GM06990 (cell line): ENCODE data around the gene HIVEP3.

Experiments
- DNase-seq: peaks from one replicate; pipeline ENCODE4 v3.0.0-alpha.2; 2011; ENCODE audit not compliant: insufficient read length; ENCODE audit errors: extremely low read depth
- H3K27me3 ChIP-seq: replicated peaks from 2 replicates; pipeline ENCODE4 v1.6.0; 2011; ENCODE audit warnings: low read length; ENCODE audit not compliant: control insufficient read depth, insufficient read depth
- H3K36me3 ChIP-seq: 2 replicates; pipeline ENCODE4 v1.5.1; 2011; ENCODE audit warnings: low read length; ENCODE audit not compliant: control insufficient read depth, insufficient read depth
- H3K4me3 ChIP-seq: replicated peaks from 2 replicates; pipeline ENCODE4 v1.5.1; 2011; ENCODE audit warnings: low read depth, mild to moderate bottlenecking, control low read depth, low read length
- TF ChIP-seq, protein P1 (sequence below): IDR thresholded peaks from 2 replicates; pipeline ENCODE4 v1.5.1; 2011; ENCODE audit warnings: low read length, control low read depth, mild to moderate bottlenecking, inconsistent platforms; ENCODE audit not compliant: insufficient read depth, poor library complexity, severe bottlenecking

The HIVEP3 gene

DNA sequence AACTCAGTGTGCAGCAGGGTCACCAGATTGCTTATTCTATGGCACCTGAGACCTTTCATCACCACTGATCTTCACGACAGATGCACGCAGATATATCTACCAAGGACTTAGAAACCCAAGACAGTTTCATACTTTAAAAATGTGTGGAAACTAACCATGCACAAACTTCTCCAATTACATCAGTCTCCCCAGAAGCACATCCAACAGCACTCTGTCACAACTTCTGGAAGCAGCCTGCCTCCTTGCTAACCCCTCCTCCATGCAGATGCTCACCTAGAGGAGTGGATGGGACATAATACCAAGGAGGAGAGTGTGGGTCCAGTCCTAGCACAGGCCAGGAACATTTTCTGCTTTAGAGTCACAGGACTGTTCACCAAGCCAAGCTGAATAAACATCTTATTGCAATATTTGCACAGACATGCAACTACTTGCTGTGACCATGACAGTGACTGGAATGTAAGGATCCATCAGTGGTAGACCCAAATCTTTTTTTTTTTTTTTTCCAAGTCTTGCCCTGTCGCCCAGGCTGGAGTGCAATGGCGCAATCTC lies 69.4 kb downstream of the HIVEP3 start:
- TF ChIP-seq, protein P1, sequence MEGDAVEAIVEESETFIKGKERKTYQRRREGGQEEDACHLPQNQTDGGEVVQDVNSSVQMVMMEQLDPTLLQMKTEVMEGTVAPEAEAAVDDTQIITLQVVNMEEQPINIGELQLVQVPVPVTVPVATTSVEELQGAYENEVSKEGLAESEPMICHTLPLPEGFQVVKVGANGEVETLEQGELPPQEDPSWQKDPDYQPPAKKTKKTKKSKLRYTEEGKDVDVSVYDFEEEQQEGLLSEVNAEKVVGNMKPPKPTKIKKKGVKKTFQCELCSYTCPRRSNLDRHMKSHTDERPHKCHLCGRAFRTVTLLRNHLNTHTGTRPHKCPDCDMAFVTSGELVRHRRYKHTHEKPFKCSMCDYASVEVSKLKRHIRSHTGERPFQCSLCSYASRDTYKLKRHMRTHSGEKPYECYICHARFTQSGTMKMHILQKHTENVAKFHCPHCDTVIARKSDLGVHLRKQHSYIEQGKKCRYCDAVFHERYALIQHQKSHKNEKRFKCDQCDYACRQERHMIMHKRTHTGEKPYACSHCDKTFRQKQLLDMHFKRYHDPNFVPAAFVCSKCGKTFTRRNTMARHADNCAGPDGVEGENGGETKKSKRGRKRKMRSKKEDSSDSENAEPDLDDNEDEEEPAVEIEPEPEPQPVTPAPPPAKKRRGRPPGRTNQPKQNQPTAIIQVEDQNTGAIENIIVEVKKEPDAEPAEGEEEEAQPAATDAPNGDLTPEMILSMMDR = no peak
- no peak for DNase-seq
- H3K36me3 ChIP-seq = no peaks in the 10 kb centered on the region
- H3K4me3 ChIP-seq = no peak overlapping the region
- no peaks in the 10 kb centered on the region for H3K27me3 ChIP-seq

DNA sequence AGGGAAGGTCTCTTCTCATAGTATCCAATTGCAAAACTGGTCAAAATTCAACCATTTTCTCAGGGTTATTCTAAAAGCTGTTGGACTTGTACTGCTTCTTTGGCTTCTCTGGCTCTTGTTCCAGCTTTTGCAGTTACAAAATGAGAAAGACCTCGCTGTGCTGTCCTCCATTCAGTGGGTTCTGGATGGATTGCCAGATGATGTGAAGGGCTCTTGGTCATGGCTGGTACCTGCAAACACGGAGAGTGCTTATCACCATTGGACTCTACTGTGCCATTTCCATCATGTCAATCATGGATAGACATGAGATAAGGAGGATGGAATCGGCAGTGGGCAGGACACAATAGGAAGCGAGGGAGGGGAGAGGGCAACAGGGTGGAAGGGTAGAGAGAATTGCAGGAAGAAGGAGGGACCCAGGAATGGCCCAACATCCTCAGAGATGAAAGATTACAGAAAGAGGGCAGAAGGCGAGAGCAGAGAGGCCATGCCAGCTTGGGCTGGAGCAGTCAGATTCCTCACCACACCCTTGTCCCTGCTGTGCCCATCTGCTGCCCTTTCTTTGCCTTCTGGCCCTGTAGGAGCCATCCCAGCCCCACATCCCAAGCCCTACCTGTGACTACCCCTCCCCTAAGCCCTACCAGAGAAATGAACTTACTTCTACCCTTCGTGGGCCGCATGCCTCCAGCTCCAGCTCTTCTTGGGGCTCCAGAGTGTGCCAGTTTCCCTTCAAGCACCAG lies 70.3 kb downstream of the HIVEP3 start:
- DNase-seq = no peak
- H3K27me3 ChIP-seq = no peaks in the 10 kb centered on the region
- TF ChIP-seq, protein P1 = no peak

DNA sequence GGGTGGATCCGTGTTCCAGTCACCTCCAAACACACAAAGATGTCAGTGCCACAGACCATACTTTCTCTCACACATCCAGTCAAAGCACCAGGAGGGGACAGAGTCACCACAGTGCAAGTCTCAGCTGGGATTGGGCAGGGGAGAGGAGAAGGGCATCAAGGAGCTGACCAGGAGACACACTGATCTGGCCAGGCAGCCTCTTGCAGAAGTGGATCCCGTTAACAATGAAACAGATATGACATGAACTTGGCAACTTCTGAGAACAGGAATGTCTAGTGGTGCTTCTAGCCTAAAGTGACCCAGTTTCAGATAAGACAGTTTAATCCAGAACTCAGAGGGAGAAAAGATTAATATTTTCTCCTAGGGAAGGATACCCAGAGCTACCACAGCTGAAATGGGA lies 71.0 kb downstream of the HIVEP3 start:
- Histone ChIP-seq H3K36me3 (no peaks in the 10 kb centered on the region), H3K4me3 (no peak overlapping the region), H3K27me3 (no peaks in the 10 kb centered on the region)
- no peak for DNase-seq
- TF ChIP-seq, protein P1 = no peak

More for the DNA sequence above, 70.3 kb downstream of the HIVEP3 start:
- Histone ChIP-seq H3K36me3 (no peaks in the 10 kb centered on the region), H3K4me3 (no peak overlapping the region)

DNA sequence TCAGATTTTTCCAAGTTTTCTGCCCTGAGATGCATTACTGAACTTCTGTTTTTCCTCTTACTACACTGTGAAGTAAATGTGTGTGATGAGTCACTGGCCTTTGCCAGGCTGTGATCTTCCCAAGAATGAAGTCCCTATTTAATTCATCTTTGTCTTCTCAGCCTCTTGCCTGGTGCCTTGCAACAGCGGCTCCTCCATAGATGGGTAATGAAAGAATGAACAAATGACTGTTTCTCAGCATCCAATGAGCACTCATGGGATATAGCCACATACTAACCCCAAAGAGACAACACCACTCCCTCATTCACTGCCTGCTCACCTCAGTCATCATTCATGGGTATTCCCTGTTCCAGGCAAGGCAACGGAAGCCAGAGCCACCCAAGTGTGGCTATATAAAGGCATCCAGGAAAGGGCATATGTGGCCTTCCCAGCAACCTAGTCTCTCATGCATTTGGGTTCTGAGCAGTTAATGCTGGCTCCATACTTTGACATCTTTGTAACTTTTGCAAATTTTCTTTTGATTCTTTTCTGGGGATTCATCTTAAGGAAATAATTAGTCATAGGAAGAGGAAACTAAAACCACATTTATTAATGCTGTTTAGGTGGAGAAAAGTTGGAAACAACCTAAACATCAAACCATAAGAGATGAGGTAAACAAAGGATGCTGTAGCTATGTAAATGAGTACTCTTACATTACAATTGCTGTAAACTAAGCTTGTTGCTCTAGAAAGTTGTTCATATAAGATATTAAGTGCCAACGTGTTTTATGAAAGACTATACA lies 71.9 kb downstream of the HIVEP3 start:
- no peak overlapping the region for H3K4me3 ChIP-seq
- no peaks in the 10 kb centered on the region for H3K36me3 ChIP-seq
- H3K27me3 ChIP-seq = no peaks in the 10 kb centered on the region
- no peak for DNase-seq
- TF ChIP-seq, protein P1 = no peak

DNA sequence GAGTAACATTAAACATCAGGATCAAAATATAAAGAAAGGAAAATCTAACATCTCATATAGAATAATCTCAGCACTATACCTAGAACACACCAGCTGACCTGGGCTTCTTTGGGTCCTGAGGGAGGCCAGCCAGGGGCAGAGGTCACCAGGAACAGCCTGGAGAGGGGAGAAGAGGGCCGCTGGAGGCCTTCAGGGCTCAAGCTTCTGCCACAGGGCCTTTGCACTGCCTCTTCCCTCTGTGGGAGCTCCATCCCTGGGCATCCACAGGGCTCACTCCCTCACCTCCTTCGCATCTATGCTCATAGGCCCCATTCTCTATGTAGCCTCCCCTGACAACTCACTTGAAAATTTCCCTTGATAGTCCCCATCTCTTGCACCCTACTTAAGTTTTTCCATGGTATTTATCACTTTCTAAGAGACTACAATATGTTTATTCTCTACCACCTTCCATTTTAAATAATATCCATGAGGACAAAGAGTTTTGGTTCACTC lies 73.9 kb downstream of the HIVEP3 start:
- H3K36me3 ChIP-seq = no peaks in the 10 kb centered on the region
- no peaks in the 10 kb centered on the region for H3K27me3 ChIP-seq
- no peak for DNase-seq
- TF ChIP-seq, protein P1 = no peak
- H3K4me3 ChIP-seq = no peak overlapping the region
